Endothelial cell of umbilical vein (primary cell): ENCODE results near the gene PDE4B. TPM values are rescaled to one million over a fixed set of nuclear protein-coding genes. Genes with fewer than 3 reads are reported as not detected.

ENCODE experiments used
- BruUV-seq: library from RNA; stranded (reverse); fragments of 400-500 nt; replicated peaks from 2 replicates; lab custom pipeline; 2021; lab: Mats Ljungman, UMichigan
- CTCF ChIA-PET: fragments of 300-600, 350-600 bp; sonication (Branson Sonifier 250); formaldehyde crosslinking; loops from one replicate; lab custom pipeline; 2021; ENCODE audit warnings: antibody characterized with exemption, inconsistent platforms; lab: Charles Lee
- POLR2A ChIA-PET: fragments of 300-600, 350-600 bp; sonication (Branson Sonifier 250); formaldehyde crosslinking; loops from one replicate; lab custom pipeline; 2021; ENCODE audit warnings: antibody characterized with exemption, inconsistent platforms; lab: Charles Lee
- DNase-seq: peaks from one replicate; pipeline ENCODE4 v3.0.0-alpha.2; 2011; ENCODE audit warnings: low read depth, low spot score
- FAIRE-seq: peaks from 2 replicates; lab custom pipeline; 2011; peaks lifted over from hg19 to GRCh38; lab: Jason Lieb, UNC
- H2AFZ ChIP-seq: 2 replicates; pipeline ENCODE4 v1.6.0; 2012; ENCODE audit warnings: low read depth, low read length, control low read depth, inconsistent platforms
- H3K27ac ChIP-seq: 2 replicates; pipeline ENCODE4 v1.5.1; 2011; ENCODE audit warnings: low read depth, mild to moderate bottlenecking, control low read depth, low read length, moderate library complexity; ENCODE audit not compliant: insufficient read depth
- H3K27me3 ChIP-seq, 2 experiments: 2 replicates each; pipeline versions ENCODE4 v1.6.0 to v1.6.1; 2011; ENCODE audit warnings: low read length in 2 of 2, mixed read lengths in 1 of 2; ENCODE audit not compliant: control insufficient read depth in 2 of 2, insufficient read depth in 2 of 2
- H3K36me3 ChIP-seq, 2 experiments: 2 replicates in 1 of 2; 3 replicates in 1 of 2; pipeline ENCODE4 v1.5.1; 2011; ENCODE audit warnings: low read length in 2 of 2, mild to moderate bottlenecking in 1 of 2, moderate library complexity in 1 of 2; ENCODE audit not compliant: control insufficient read depth in 2 of 2, insufficient read depth in 2 of 2; ENCODE audit errors: extremely low read depth in 1 of 2
- H3K4me1 ChIP-seq: 3 replicates; pipeline ENCODE4 v1.5.1; 2011; ENCODE audit warnings: mild to moderate bottlenecking, low read length; ENCODE audit not compliant: control insufficient read depth, insufficient read depth; ENCODE audit errors: extremely low read depth
- H3K4me2 ChIP-seq: 2 replicates; pipeline ENCODE4 v1.6.1; 2011; ENCODE audit warnings: low read length, control low read depth, mixed read lengths; ENCODE audit not compliant: insufficient read depth
- H3K4me3 ChIP-seq, 3 experiments: fragments of 200-600 bp in 1 of 3; sonication (generic), shearing (Covaris generic) in 1 of 3; replicated peaks in 1 of 3; 2 replicates each; pipeline ENCODE4 v1.5.1; 2011 to 2016; ENCODE audit warnings: control low read depth in 3 of 3, low read length in 3 of 3, mild to moderate bottlenecking in 2 of 3, inconsistent platforms in 1 of 3, low read depth in 1 of 3, moderate library complexity in 1 of 3; ENCODE audit not compliant: insufficient read depth in 1 of 3
- H3K79me2 ChIP-seq: 2 replicates; pipeline ENCODE4 v1.6.0; 2012; ENCODE audit warnings: low read length, inconsistent platforms; ENCODE audit not compliant: control insufficient read depth, insufficient read depth
- H3K9ac ChIP-seq: replicated peaks from 2 replicates; pipeline ENCODE3; 2011; ENCODE audit warnings: low read length, control low read depth; ENCODE audit not compliant: insufficient read depth; ENCODE audit errors: extremely low read depth
- H3K9me1 ChIP-seq: replicated peaks from 3 replicates; pipeline ENCODE4 v1.6.0; 2011; ENCODE audit warnings: mild to moderate bottlenecking, low read length; ENCODE audit not compliant: control insufficient read depth, insufficient read depth; ENCODE audit errors: extremely low read depth
- H3K9me3 ChIP-seq: replicated peaks from 2 replicates; pipeline ENCODE4 v1.5.1; 2012; ENCODE audit warnings: low read length, inconsistent platforms; ENCODE audit not compliant: control insufficient read depth, insufficient read depth
- H4K20me1 ChIP-seq: replicated peaks from 2 replicates; pipeline ENCODE3; 2011; ENCODE audit warnings: mild to moderate bottlenecking, low read length; ENCODE audit not compliant: control insufficient read depth, insufficient read depth; ENCODE audit errors: extremely low read depth
- EZH2 ChIP-seq: IDR thresholded peaks from 2 replicates; pipeline ENCODE4 v1.6.1; 2012; ENCODE audit warnings: borderline replicate concordance, low read depth, mild to moderate bottlenecking, moderate library complexity, low read length, inconsistent platforms; ENCODE audit not compliant: severe bottlenecking
- FOS ChIP-seq: IDR thresholded peaks from 2 replicates; pipeline ENCODE4 v1.6.1; 2011; ENCODE audit warnings: mild to moderate bottlenecking, low read length, moderate library complexity, borderline replicate concordance; ENCODE audit not compliant: insufficient read depth
- GATA2 ChIP-seq: IDR thresholded peaks from 2 replicates; pipeline ENCODE4 v1.7.0; 2011; ENCODE audit warnings: low read depth, mild to moderate bottlenecking, moderate library complexity, mixed read lengths, low read length; ENCODE audit not compliant: insufficient read length, insufficient read depth
- JUN ChIP-seq: IDR thresholded peaks from 2 replicates; pipeline ENCODE4 v1.6.1; 2011; ENCODE audit warnings: borderline replicate concordance, low read depth; ENCODE audit not compliant: insufficient read length, insufficient read depth
- MYC ChIP-seq: IDR thresholded peaks from one replicate; pipeline ENCODE4 v1.6.1; 2011; ENCODE audit warnings: mild to moderate bottlenecking, low read depth, low read length
- POLR2AphosphoS5 ChIP-seq: IDR thresholded peaks from 2 replicates; pipeline ENCODE4 v1.6.1; 2012; ENCODE audit warnings: low read depth, mild to moderate bottlenecking, control low read depth, low read length, moderate library complexity; ENCODE audit not compliant: insufficient read depth
- dilution Hi-C: fragments of 300-500 bp; cut with MboI; formaldehyde crosslinking; loops from one replicate; pipeline ENCODE4 v1.15.0; 2019; ENCODE audit warnings: low sequenced_read_pairs; ENCODE audit not compliant: extremely low pct_ligation_motif_present
- intact Hi-C: fragments of 100-400 bp; cut with micrococcal nuclease; formaldehyde crosslinking; loops from one replicate; pipeline ENCODE4 v1.10.0; 2022
- polyA plus RNA-seq, 4 experiments: library from polyadenylated mRNA; depleted of rRNA in 3 of 4; stranded (reverse) in 3 of 4; unstranded in 1 of 4; fragments of >200 nt; gene quantifications; 2 replicates each; pipeline versions ENCODE4 v1.2.1 to v1.2.3, GENCODE V29; 2011 to 2012; ENCODE audit warnings: missing spikeins in 1 of 4
- total RNA-seq: library from RNA; stranded (reverse); gene quantifications from 2 replicates; pipeline ENCODE4 v1.2.3, GENCODE V29; 2021
- TF ChIP-seq, protein P1 (sequence below), 2 donors: IDR thresholded peaks; 1 replicate in 1 of 2; 2 replicates in 1 of 2; pipeline ENCODE4 v1.5.1; 2011; ENCODE audit warnings: low read length in 2 of 2, mild to moderate bottlenecking in 2 of 2, moderate library complexity in 2 of 2, control low read depth in 1 of 2, inconsistent platforms in 1 of 2, low read depth in 1 of 2; ENCODE audit not compliant: insufficient read depth in 1 of 2; ENCODE audit errors: extremely low read depth in 1 of 2
- TF ChIP-seq, protein P2 (sequence below): IDR thresholded peaks from 2 replicates; pipeline ENCODE4 v1.6.1; 2011; ENCODE audit not compliant: insufficient read depth, insufficient read length

Gene PDE4B
- total and polyA plus RNA-seq, 2 donors (not counting 3 experiments of a cell fraction or from before 2014, with no cell fraction given): 63.5 to 69.8 TPM

DNA sequence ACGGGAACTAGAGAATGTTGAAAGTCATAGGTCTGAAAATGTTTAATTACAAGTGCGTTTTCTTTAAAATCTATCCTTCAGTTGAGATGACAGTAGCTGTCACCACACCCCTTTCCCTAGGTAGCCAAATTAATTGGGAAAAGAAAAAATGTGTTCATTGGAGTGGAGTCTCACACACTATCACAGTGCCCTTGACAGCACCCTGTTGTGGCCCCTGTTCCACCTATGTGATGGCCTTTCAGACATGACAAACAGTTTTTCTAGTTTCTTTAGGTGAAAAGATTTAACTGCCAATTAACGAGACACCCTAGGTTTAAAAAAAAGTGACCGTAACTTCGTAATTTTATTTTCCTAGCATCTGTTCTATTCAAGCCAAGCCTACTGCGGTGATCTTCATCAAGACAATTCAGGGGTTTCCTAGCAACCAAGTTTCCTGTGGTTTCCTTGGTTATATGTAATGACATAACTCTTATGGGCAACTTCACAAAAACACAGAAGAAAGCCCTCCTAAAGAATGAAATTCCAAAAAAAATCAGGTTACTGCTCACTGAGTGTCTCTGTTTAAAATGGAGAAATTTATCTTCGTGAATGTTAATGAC is 298.3 kb downstream of the PDE4B start:
- POLR2A ChIA-PET: no interaction called here

DNA sequence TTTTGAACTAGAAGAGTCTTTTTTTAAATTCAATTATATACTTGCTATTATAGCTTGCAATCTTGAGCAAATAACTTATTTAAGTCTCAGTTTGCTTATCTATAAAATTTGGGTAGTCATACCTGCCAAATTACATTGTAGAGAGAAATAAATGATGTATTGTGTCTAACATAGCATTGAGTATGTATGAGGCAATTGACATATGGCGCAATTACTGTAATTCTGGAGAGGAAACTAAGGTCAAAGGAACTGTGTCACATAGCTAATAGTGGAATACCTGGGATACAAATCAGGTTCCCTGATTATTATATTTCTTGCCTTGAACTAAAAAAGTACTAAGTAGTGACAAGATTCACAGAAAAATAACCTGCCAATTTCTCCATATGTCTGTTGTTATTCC is 302.5 kb downstream of the PDE4B start:
- BruUV-seq: no TSS peak
- H3K4me1 ChIP-seq: no peaks in the 10 kb centered on the region
- H3K79me2 ChIP-seq: no peaks in the 10 kb centered on the region
- H3K27ac ChIP-seq: no peak overlapping the region
- H3K4me3 ChIP-seq: no peak overlapping the region
- TF ChIP-seq POLR2AphosphoS5 (no peak), EZH2 (no peak), JUN (no peak), GATA2 (no peak), MYC (no peak), FOS (no peak)
- TF ChIP-seq, protein P1, sequence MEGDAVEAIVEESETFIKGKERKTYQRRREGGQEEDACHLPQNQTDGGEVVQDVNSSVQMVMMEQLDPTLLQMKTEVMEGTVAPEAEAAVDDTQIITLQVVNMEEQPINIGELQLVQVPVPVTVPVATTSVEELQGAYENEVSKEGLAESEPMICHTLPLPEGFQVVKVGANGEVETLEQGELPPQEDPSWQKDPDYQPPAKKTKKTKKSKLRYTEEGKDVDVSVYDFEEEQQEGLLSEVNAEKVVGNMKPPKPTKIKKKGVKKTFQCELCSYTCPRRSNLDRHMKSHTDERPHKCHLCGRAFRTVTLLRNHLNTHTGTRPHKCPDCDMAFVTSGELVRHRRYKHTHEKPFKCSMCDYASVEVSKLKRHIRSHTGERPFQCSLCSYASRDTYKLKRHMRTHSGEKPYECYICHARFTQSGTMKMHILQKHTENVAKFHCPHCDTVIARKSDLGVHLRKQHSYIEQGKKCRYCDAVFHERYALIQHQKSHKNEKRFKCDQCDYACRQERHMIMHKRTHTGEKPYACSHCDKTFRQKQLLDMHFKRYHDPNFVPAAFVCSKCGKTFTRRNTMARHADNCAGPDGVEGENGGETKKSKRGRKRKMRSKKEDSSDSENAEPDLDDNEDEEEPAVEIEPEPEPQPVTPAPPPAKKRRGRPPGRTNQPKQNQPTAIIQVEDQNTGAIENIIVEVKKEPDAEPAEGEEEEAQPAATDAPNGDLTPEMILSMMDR (IDR thresholded peaks at IDR 0.05; ENCODE audit: extremely low read depth in 1 of 2, insufficient read depth in 1 of 2, low read depth in 1 of 2, low read length in 2 of 2): no peak
- TF ChIP-seq, protein P2, sequence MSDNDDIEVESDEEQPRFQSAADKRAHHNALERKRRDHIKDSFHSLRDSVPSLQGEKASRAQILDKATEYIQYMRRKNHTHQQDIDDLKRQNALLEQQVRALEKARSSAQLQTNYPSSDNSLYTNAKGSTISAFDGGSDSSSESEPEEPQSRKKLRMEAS: no peak
- H2AFZ ChIP-seq: no peak overlapping the region
- H3K9me1 ChIP-seq: no peaks in the 10 kb centered on the region
- H3K9me3 ChIP-seq: no peaks in the 10 kb centered on the region
- POLR2A ChIA-PET: no interaction called here
- no peaks in the 10 kb centered on the region for H3K27me3 ChIP-seq
- CTCF ChIA-PET: no interaction called here
- H4K20me1 ChIP-seq: no peaks in the 10 kb centered on the region
- H3K4me2 ChIP-seq: no peak overlapping the region
- intact Hi-C loops: no loop called here
- FAIRE-seq (no peak), DNase-seq (no peak)
- H3K36me3 ChIP-seq: no peaks in the 10 kb centered on the region
- dilution Hi-C loops: no loop called here
- H3K9ac ChIP-seq: no peak overlapping the region

More for the DNA sequence above, 298.3 kb downstream of the PDE4B start:
- CTCF ChIA-PET: no interaction called here
- DNase-seq (no peak), FAIRE-seq (no peak)
- TF ChIP-seq, protein P2: no peak
- TF ChIP-seq EZH2 (no peak), MYC (no peak)
- H3K79me2 ChIP-seq: no peaks in the 10 kb centered on the region
- H3K9me3 ChIP-seq: no peaks in the 10 kb centered on the region
- BruUV-seq: no TSS peak
- dilution Hi-C loops (no loop called here), intact Hi-C loops (no loop called here)
- H3K4me1 ChIP-seq: no peaks in the 10 kb centered on the region
- no peak overlapping the region for H3K4me3 ChIP-seq
- H3K9me1 ChIP-seq: no peaks in the 10 kb centered on the region
- H3K27me3 ChIP-seq: no peaks in the 10 kb centered on the region
- no peak overlapping the region for H3K9ac ChIP-seq
- no peak overlapping the region for H2AFZ ChIP-seq
- no peak overlapping the region for H3K4me2 ChIP-seq
- H4K20me1 ChIP-seq: no peaks in the 10 kb centered on the region
- no peak overlapping the region for H3K27ac ChIP-seq
- H3K36me3 ChIP-seq: no peaks in the 10 kb centered on the region
